ENCODE results near the gene TSGA10IP.
"Not testable (repeated sequence)": the region's sequence is repeated elsewhere in the genome, so short reads cannot be mapped to it uniquely, and the experiment has no call there.

TSGA10IP gene

DNA sequence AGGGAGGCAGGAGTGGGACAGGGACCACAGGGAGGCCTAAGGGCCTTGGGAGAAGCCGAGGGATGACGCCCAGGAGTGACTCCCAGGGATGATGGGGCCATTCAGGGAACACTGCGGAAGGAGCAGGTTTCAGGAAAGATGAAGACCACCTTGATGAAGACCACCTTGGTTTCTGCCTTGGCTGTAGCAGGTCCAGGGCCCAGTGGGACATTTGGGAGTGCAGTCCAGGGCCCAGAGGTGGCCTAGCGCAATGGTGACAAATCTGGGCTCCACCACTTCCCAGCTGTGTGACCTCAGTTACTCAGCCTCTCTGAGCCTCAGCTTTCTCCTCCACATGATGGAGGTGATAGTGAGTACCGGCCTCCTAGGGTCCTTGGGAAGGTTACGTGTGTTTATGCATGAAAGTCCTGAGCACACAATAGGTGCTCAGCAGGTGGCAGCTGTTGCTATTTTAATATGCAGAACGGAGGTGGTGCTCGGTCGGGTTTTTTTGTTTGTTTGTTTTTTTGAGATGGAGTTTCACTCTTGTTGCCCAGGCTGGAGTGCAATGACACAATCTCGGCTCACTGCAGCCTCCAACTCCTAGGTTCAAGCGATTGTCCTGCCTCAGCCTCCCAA is 770 bp downstream of the TSGA10IP start:
- no peak for DNase-seq

DNA sequence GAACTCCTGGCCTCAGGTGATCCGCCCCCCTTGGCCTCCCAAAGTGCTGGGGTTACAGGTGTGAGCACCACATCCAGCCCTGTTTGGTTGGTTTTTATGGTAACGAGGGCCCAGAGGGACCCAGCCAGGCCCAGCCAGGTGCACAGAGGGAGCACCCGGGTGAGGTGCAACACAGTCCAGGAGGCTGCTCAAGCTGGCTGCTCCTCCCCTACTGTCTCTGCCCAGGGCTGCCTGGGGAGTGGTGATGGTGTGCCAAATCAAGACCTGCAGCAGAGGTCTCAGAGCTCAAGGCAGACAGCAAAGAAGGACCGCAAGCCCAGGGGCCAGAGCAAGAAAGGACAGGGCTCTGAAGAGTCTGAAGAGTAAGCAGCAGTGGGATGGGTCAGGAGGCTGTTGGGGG is 1.4 kb downstream of the TSGA10IP start:
- no peak for DNase-seq

DNA sequence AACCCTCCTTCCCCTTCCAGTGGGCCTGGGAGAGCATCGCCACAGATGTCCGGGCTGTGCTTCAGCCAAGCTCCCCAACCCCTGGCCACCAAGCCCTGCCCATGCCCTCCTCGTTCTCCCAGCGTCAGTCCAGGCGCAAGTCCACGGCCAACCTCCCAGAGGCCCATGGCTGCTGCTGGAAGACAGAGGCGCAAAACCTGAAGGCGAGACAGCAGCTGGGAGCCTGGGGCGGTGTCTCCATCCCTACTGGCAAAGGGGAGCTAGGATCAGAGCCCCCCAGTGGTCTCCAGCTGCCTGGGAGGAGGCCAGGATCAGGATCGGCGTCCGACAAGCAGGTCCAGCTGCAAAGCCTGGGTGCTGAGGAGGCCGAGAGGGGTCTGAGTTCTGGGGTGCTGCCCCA is 1.9 kb downstream of the TSGA10IP start:
- no peak for DNase-seq

DNA sequence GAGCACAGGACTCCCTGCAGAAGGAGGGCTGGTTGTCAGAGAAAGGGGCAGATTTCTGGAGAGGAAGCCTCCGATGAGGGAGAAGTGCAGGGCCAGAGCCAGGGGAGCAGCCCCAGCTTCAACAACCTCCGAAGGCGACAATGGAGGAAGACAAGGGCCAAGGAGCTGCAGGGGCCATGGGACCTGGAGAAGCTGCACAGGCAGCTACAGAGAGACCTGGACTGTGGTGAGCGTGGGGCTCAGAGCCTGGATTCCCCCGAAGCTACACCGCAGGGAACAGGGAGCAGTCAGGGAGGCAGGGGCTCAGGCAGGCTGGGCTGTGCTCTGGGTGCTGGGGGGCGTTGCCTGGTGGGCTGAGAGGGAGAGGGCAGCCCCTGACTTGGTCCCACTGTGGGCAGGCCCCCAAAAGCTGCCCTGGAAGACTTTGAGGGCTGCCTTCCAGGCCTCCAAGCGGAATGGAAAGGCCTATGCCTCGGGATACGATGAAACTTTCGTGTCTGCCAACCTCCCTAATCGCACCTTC is 2.4 kb downstream of the TSGA10IP start:
- no peak for DNase-seq

DNA sequence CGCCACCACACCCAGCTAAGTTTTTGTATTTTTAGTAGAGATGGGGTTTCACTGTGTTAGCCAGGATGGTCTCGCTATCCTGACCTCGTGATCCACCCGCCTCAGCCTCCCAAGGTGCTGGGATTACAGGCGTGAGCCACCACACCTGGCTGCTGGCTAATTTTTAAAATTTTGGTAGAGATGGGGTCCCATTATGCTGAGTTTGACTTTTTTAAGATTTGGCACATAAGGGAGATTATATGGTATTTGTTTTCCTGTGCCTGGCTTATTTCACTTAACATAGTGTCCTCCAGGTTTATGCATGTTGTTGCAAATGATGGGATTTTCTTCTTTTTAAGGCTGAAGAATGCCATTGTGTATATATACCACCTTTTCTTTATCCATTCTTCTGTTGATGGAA is 5.4 kb downstream of the TSGA10IP start:
- DNase-seq: not testable (repeated sequence)

DNA sequence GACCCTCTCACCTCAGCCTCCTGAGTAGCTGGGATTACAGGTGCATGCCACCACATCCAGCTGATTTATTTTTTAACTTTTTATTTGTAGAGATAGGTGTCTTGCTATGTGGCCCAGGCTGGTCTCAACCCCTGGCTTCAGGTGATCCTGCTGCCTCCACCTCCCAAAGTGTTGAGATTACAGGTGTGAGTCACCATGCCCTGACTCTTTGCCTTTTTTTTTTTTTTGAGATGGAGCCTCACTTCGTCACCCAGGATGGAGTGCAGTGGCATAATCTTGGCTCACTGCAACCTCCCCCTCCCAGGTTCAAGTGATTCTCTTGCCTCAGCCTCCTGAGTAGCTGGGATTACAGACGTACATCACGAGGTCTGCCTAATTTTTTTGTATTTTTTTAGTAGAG is 6.4 kb downstream of the TSGA10IP start:
- DNase-seq: not testable (repeated sequence)

DNA sequence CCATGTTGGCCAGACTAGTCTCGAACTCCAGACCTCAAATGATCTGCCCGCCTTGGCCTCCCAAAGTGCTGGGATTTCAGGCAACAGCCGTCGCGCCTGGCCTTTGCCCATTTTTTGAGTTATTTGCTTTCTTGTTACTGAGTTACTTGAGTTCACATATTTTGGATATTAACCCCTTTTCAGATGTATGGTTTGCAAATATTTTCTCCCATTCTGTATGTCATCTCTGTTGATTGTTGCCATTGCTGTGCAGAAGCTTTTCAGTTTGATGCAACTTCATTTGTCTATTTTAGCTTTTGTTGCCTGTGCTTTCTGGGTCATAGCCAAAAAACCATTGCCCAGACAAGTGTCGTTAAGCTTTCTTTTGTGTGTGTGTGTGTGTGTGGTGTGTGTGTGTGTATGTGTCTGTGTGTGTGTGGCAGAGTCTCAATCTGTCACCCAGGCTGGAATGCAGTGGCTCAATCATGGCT is 6.8 kb downstream of the TSGA10IP start:
- DNase-seq: no peak

DNA sequence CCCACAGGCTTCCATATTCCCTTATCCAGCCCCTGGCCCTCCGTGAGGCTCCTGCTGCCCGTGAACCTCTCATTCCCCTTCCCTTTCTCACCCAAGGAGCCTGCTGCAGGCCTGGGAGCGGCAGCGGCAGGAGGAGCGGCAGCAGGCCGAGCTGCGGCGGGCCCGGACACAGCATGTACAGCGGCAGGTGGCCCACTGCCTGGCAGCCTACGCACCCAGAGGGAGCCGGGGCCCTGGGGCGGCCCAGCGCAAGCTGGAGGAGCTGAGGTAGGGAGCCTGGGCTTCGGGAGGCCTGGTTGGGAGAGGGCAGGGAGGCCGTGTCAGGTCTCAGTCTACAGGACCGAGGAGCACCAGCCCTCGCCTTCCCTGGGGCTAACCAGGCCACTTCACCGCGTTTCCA is 8.2 kb downstream of the TSGA10IP start:
- DNase-seq: no peak

DNA sequence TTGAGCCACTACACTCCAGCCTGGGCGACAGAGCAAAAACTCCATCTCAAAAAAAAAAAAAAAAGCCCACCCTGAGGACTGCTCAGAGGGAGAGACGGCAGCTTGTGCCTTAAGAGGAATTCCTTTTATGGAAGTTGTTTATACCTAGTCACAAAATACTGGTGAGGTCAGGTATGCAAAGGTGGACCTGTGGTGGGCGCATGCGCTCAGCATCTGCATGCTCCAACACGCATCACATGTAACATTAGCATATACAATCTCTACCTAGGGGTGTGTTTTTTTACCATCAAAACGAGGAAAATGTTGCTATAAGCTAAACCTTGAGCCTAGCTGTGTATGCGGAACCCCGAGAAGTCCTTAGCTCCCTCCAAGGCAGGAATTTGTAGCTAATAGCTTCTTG is 9.5 kb downstream of the TSGA10IP start:
- no peak for DNase-seq

DNA sequence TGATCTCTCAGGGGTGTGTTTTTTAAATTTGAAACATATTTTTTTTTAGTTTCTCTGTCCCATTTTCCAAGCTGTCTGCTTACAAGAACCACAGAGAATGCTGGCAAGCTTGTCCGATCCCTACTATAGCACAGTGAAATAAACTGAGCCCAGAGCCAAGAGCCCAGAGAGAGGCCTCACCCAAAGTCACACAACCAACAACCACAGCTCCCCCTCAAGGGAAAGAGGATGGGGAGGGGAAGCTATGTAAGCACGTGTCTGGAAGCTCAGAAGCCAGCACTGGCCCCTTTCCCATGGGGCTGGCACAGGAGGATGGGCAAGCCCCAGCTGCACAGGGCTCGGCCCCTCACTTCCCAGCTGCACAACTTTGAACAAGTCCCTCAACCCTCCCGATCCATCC is 13.0 kb downstream of the TSGA10IP start:
- DNase-seq: no peak

DNA sequence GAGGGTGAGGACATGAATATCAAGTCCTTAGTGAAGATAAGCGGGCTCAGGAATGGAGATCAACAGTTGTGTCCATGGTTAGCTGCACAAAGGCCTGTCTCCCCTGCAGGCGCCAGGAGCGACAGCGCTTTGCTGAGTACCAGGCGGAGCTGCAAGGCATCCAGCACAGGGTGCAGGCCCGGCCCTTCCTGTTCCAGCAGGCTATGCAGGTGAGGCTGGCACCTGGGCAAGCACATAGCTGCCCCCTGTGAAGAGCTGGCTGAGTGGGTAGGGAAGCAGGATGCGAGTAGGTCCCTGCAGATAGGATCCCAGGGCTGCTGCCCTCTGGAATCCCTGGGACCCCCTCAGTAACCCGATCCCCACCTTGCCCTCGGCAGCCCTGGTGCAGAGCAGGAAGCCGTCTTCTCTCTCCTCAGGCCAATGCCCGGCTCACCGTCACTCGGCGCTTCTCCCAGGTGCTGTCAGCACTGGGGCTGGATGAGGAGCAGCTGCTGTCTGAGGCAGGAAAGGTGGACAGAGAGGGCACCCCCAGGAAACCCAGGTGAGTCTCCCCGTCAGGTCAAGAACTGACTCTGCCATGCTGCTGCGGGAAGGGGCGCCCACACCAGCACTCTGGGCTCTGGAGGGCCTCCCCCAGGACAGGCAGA is 13.6 kb downstream of the TSGA10IP start:
- no peak for DNase-seq

DNA sequence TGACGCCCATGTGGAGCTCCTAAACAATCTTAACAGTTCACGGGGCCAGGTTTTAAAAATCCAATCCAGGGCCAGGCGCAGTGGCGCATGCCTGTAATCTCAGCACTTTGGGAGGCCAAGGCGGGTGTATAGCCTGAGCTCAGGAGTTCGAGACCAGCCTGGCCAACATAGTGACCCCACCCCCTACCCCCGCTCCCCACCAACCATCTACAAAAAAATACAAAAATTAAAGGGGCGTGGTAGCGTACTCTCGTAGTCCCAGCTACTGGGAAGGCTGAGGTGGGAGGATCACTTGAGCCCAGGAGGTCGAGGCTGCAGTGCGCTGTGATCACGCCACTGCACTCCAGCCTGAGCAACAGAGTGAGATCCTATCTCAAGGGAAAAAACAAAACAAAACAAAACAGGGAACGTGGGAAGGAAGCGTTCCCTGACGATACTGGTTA is 15.6 kb downstream of the TSGA10IP start:
- DNase-seq: no peak

DNA sequence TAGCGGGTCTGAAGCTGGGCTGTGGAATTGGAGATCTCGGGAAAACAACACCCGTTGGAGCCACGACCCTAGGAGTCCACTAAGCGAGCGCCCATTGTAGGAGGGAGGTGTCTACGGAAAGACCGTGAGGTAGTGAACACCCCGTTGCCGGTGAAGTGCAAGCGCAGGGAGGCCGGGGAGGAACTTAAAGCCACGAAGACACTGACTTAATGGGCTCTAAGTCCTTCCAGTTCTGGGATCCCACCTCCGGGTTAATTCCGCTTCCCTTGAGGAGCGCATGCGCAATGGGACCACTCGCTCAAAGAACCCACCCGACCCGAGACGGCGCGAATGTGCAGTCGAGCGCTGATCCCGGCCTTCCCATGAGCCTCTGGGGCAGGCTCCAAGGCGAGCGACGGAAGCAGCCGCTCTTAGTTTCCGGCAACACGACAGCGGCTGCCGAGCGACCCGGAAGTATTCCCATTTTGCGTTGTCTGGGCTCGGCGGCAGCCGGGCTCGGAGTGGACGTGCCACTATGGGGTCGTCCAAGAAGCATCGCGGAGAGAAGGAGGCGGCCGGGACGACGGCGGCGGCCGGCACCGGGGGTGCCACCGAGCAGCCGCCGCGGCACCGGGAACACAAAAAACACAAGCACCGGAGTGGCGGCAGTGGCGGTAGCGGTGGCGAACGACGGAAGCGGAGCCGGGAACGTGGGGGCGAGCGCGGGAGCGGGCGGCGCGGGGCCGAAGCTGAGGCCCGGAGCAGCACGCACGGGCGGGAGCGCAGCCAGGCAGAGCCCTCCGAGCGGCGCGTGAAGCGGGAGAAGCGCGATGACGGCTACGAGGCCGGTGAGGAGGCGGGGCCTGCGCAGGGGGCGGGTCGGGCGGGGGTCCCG is 16.2 kb downstream of the TSGA10IP start, which contains the start of gene SART1:
SART1 (plus strand) TSS at position 468 of the 874 bp plus-strand sequence; CDS start at position 515, 47 bp downstream.
- peak; percentile 84 to 99 (median 96) for DNase-seq

DNA sequence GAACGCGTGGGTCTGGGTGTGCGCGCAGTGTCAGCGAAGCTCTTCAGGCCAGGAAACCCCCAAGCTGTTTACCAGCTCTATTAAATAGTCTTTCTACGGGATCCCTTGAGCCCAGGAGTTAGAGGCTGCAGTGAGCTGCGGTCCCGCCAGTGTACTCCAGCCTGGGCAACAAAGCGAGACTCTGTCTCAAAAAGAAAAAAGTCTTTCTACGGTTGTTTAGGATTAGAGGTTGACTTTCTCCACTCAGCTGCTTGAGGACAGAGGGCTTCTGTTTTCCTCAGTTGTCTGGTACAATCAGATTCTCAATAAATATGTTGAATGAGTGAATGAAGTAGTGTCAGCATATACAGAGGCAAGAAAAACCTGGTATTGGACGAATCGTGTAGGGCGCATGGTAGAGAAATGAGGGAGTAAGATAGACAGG is 16.9 kb downstream of the TSGA10IP start:
- no peak for DNase-seq

DNA sequence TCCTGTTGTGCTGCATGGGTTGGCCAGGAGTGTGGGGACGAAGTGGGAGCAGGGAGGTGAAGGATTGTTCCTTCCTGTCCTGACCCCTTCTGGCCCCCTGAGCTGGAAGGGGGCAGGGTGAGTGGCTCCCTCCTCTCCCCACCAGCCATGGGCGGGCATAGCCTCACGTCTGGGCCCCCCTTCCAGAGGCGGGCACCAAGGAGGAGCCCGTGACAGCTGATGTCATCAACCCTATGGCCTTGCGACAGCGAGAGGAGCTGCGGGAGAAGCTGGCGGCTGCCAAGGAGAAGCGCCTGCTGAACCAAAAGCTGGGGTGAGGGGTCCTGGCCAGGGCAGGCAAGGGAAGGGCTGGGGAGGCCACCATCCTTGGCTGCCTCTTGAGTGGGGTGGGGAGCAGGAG is 19.6 kb downstream of the TSGA10IP start:
- DNase-seq: no peak

DNA sequence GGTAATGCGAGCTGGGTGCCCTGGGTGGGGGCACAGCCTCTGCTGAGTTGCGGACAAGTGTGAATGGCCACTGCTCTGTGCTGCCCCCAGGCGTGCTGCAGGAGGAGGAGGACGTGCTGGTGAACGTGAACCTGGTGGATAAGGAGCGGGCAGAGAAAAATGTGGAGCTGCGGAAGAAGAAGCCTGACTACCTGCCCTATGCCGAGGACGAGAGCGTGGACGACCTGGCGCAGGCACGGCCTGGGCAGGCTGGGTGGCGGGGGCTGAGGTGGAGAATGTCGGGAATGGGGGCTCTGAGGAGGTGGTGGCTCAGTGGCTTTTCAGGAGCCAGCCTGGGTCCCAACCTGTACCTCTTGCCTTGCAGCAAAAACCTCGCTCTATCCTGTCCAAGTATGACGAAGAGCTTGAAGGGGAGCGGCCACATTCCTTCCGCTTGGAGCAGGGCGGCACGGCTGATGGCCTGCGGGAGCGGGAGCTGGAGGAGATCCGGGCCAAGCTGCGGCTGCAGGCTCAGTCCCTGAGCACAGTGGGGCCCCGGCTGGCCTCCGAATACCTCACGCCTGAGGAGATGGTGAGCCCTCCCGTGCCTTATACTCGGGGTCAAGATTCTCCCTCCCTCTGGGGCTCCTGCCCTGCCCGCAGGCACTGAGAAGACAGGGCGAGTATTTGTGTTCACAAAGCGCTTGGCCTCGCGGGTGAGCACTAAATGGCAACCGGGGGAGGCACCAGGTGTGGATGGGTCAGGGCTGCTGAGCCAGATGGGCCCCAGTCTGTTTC is 20.9 kb downstream of the TSGA10IP start:
- DNase-seq: no peak

DNA sequence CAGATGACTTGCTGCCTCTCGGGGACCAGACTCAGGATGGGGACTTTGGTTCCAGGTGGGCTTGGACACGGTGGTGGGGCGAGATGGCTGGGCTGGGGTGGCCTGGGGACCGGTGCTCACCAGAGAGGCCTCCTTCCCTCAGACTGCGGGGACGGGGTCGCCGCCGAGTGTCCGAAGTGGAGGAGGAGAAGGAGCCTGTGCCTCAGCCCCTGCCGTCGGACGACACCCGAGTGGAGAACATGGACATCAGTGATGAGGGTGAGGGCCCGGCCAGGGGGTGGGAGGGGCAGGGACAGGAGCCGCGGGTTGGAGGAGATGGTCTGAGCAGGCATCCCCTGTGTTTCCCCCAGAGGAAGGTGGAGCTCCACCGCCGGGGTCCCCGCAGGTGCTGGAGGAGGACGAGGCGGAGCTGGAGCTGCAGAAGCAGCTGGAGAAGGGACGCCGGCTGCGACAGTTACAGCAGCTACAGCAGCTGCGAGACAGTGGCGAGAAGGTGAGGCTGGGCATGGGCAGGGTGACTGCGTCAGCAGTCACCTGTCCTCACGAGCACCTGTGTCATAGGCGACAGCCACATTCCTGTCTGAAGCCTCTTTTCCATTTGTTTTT is 22.2 kb downstream of the TSGA10IP start:
- no peak for DNase-seq

DNA sequence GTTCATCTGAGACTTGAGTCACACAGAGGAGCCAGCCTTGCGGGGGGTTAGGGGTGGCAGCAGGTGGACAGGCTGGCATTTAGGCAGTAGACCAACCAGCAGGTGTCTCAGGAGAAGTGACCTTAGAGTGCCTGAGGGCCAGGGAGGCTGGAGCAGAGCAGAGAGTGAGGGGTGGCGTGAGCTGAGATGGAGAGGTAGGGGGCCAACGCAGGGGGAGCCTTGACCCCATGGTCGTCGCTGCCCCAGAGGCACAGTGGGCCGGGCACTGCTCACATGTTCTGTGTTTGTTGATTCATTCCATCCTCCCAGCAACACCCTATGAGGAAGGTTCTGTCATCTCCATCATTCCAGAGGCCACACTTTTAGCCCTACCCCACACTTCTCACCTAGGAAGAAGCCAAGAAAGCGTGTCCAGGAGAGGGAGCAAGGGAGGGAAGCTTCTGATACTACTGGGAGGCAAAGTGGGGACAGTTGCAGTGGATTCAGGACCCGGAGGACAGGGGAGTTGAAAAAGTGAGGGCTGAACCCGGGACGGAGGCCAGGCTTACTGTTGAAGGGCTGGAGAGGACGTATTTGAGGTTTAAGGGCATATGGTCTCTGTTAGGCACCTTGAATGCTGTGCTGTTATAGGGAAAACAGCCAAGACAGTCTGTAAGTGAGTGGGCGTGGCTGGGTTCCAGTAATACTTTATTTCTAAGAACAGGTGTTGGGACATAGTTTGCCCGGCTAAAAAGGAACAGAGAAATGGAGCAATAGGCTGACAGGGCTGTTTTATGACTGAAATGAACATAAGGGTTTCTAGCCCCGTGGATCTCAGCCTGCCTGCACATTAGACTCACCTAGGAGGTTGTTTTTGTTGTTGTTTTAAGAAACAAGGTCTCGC is 23.6 kb downstream of the TSGA10IP start:
- DNase-seq: no peak

DNA sequence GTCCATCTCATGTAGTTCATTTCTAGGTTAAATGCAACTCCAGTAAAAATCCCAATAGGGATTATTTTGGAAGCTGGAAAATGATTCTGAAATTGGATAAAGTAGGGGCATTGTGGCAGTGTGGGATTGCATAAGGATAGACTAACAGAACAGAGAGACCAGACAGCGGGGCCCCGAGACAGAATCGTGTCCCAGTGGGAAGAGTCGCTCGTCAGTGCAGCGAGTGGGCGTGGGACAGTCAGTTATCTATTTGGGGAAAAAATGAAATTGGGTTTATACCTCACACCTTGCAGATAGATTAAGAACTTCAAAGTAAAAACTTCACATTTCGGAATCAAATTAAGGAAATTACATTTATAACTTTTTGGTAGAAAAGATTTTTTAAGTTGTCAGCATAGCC is 26.8 kb downstream of the TSGA10IP start:
- no peak for DNase-seq
